Endothelial cell of umbilical vein (primary cell): Measurements from ENCODE around the gene IGBP1. TPM values are rescaled to one million over a fixed set of nuclear protein-coding genes. Genes with fewer than 3 reads are reported as not detected.

Experiments used
- BruUV-seq: library from RNA; stranded (reverse); fragments of 400-500 nt; replicated peaks from 2 replicates; lab custom pipeline; 2021; lab: Mats Ljungman, UMichigan
- CTCF ChIA-PET: fragments of 300-600, 350-600 bp; sonication (Branson Sonifier 250); formaldehyde crosslinking; loops from one replicate; lab custom pipeline; 2021; ENCODE audit warnings: antibody characterized with exemption, inconsistent platforms; lab: Charles Lee
- POLR2A ChIA-PET: fragments of 300-600, 350-600 bp; sonication (Branson Sonifier 250); formaldehyde crosslinking; loops from one replicate; lab custom pipeline; 2021; ENCODE audit warnings: antibody characterized with exemption, inconsistent platforms; lab: Charles Lee
- DNase-seq: peaks from one replicate; pipeline ENCODE4 v3.0.0-alpha.2; 2011; ENCODE audit warnings: low read depth, low spot score
- FAIRE-seq: peaks from 2 replicates; lab custom pipeline; 2011; peaks lifted over from hg19 to GRCh38; lab: Jason Lieb, UNC
- H2AFZ ChIP-seq: 2 replicates; pipeline ENCODE4 v1.6.0; 2012; ENCODE audit warnings: low read depth, low read length, control low read depth, inconsistent platforms
- H3K27ac ChIP-seq: 2 replicates; pipeline ENCODE4 v1.5.1; 2011; ENCODE audit warnings: low read depth, mild to moderate bottlenecking, control low read depth, low read length, moderate library complexity; ENCODE audit not compliant: insufficient read depth
- H3K27me3 ChIP-seq, 2 experiments: 2 replicates each; pipeline versions ENCODE4 v1.6.0 to v1.6.1; 2011; ENCODE audit warnings: low read length in 2 of 2, mixed read lengths in 1 of 2; ENCODE audit not compliant: control insufficient read depth in 2 of 2, insufficient read depth in 2 of 2
- H3K36me3 ChIP-seq, 2 experiments: 2 replicates in 1 of 2; 3 replicates in 1 of 2; pipeline ENCODE4 v1.5.1; 2011; ENCODE audit warnings: low read length in 2 of 2, mild to moderate bottlenecking in 1 of 2, moderate library complexity in 1 of 2; ENCODE audit not compliant: control insufficient read depth in 2 of 2, insufficient read depth in 2 of 2; ENCODE audit errors: extremely low read depth in 1 of 2
- H3K4me1 ChIP-seq: 3 replicates; pipeline ENCODE4 v1.5.1; 2011; ENCODE audit warnings: mild to moderate bottlenecking, low read length; ENCODE audit not compliant: control insufficient read depth, insufficient read depth; ENCODE audit errors: extremely low read depth
- H3K4me2 ChIP-seq: 2 replicates; pipeline ENCODE4 v1.6.1; 2011; ENCODE audit warnings: low read length, control low read depth, mixed read lengths; ENCODE audit not compliant: insufficient read depth
- H3K4me3 ChIP-seq, 3 experiments: fragments of 200-600 bp in 1 of 3; sonication (generic), shearing (Covaris generic) in 1 of 3; replicated peaks in 1 of 3; 2 replicates each; pipeline ENCODE4 v1.5.1; 2011 to 2016; ENCODE audit warnings: control low read depth in 3 of 3, low read length in 3 of 3, mild to moderate bottlenecking in 2 of 3, inconsistent platforms in 1 of 3, low read depth in 1 of 3, moderate library complexity in 1 of 3; ENCODE audit not compliant: insufficient read depth in 1 of 3
- H3K79me2 ChIP-seq: 2 replicates; pipeline ENCODE4 v1.6.0; 2012; ENCODE audit warnings: low read length, inconsistent platforms; ENCODE audit not compliant: control insufficient read depth, insufficient read depth
- H3K9ac ChIP-seq: replicated peaks from 2 replicates; pipeline ENCODE3; 2011; ENCODE audit warnings: low read length, control low read depth; ENCODE audit not compliant: insufficient read depth; ENCODE audit errors: extremely low read depth
- H3K9me1 ChIP-seq: replicated peaks from 3 replicates; pipeline ENCODE4 v1.6.0; 2011; ENCODE audit warnings: mild to moderate bottlenecking, low read length; ENCODE audit not compliant: control insufficient read depth, insufficient read depth; ENCODE audit errors: extremely low read depth
- H3K9me3 ChIP-seq: replicated peaks from 2 replicates; pipeline ENCODE4 v1.5.1; 2012; ENCODE audit warnings: low read length, inconsistent platforms; ENCODE audit not compliant: control insufficient read depth, insufficient read depth
- H4K20me1 ChIP-seq: replicated peaks from 2 replicates; pipeline ENCODE3; 2011; ENCODE audit warnings: mild to moderate bottlenecking, low read length; ENCODE audit not compliant: control insufficient read depth, insufficient read depth; ENCODE audit errors: extremely low read depth
- CTCF ChIP-seq, 2 donors: IDR thresholded peaks; 1 replicate in 1 of 2; 2 replicates in 1 of 2; pipeline ENCODE4 v1.5.1; 2011; ENCODE audit warnings: low read length in 2 of 2, mild to moderate bottlenecking in 2 of 2, moderate library complexity in 2 of 2, control low read depth in 1 of 2, inconsistent platforms in 1 of 2, low read depth in 1 of 2; ENCODE audit not compliant: insufficient read depth in 1 of 2; ENCODE audit errors: extremely low read depth in 1 of 2
- EZH2 ChIP-seq: IDR thresholded peaks from 2 replicates; pipeline ENCODE4 v1.6.1; 2012; ENCODE audit warnings: borderline replicate concordance, low read depth, mild to moderate bottlenecking, moderate library complexity, low read length, inconsistent platforms; ENCODE audit not compliant: severe bottlenecking
- FOS ChIP-seq: IDR thresholded peaks from 2 replicates; pipeline ENCODE4 v1.6.1; 2011; ENCODE audit warnings: mild to moderate bottlenecking, low read length, moderate library complexity, borderline replicate concordance; ENCODE audit not compliant: insufficient read depth
- GATA2 ChIP-seq: IDR thresholded peaks from 2 replicates; pipeline ENCODE4 v1.7.0; 2011; ENCODE audit warnings: low read depth, mild to moderate bottlenecking, moderate library complexity, mixed read lengths, low read length; ENCODE audit not compliant: insufficient read length, insufficient read depth
- JUN ChIP-seq: IDR thresholded peaks from 2 replicates; pipeline ENCODE4 v1.6.1; 2011; ENCODE audit warnings: borderline replicate concordance, low read depth; ENCODE audit not compliant: insufficient read length, insufficient read depth
- MAX ChIP-seq: IDR thresholded peaks from 2 replicates; pipeline ENCODE4 v1.6.1; 2011; ENCODE audit not compliant: insufficient read depth, insufficient read length
- MYC ChIP-seq: IDR thresholded peaks from one replicate; pipeline ENCODE4 v1.6.1; 2011; ENCODE audit warnings: mild to moderate bottlenecking, low read depth, low read length
- POLR2A ChIP-seq: IDR thresholded peaks from 2 replicates; pipeline ENCODE4 v1.6.1; 2012; ENCODE audit warnings: low read depth, mild to moderate bottlenecking, control low read depth, low read length
- POLR2AphosphoS5 ChIP-seq: IDR thresholded peaks from 2 replicates; pipeline ENCODE4 v1.6.1; 2012; ENCODE audit warnings: low read depth, mild to moderate bottlenecking, control low read depth, low read length, moderate library complexity; ENCODE audit not compliant: insufficient read depth
- dilution Hi-C: fragments of 300-500 bp; cut with MboI; formaldehyde crosslinking; loops from one replicate; pipeline ENCODE4 v1.15.0; 2019; ENCODE audit warnings: low sequenced_read_pairs; ENCODE audit not compliant: extremely low pct_ligation_motif_present
- intact Hi-C: fragments of 100-400 bp; cut with micrococcal nuclease; formaldehyde crosslinking; loops from one replicate; pipeline ENCODE4 v1.10.0; 2022
- polyA plus RNA-seq, 4 experiments: library from polyadenylated mRNA; depleted of rRNA in 3 of 4; stranded (reverse) in 3 of 4; unstranded in 1 of 4; fragments of >200 nt; gene quantifications; 2 replicates each; pipeline versions ENCODE4 v1.2.1 to v1.2.3, GENCODE V29; 2011 to 2012; ENCODE audit warnings: missing spikeins in 1 of 4
- total RNA-seq: library from RNA; stranded (reverse); gene quantifications from 2 replicates; pipeline ENCODE4 v1.2.3, GENCODE V29; 2021

The IGBP1 gene
- total and polyA plus RNA-seq, 2 donors (not counting 3 experiments of a cell fraction or from before 2014, with no cell fraction given), result 38.1 to 39.5 TPM

- Histone ChIP-seq H3K27me3 (no peaks in the 10 kb centered on the region), H3K4me2 (no peak overlapping the region), H3K79me2 (peaks cover 13% of the 10 kb centered on the region), H4K20me1 (no peaks in the 10 kb centered on the region), H3K36me3 (peaks cover 0 to 3% of the 10 kb centered on the region in 2 experiments), H3K9me1 (no peaks in the 10 kb centered on the region), H3K9me3 (no peaks in the 10 kb centered on the region), H3K4me1 (peaks cover 11% of the 10 kb centered on the region), H3K4me3 (no peak overlapping the region), H3K27ac (no peak overlapping the region), H3K9ac (no peak overlapping the region), H2AFZ (no peak overlapping the region)
- no peak for FAIRE-seq
- dilution Hi-C loops (no loop called here), intact Hi-C loops (no loop called here)
- DNase-seq, result no peak
- TF ChIP-seq POLR2AphosphoS5, result no peak
- TF ChIP-seq EZH2, result no peak
- no peak for TF ChIP-seq MYC
- no peak for TF ChIP-seq GATA2
- TF ChIP-seq POLR2A, result no peak
- TF ChIP-seq JUN, result no peak
- TF ChIP-seq MAX, result no peak
- no peak for TF ChIP-seq CTCF (IDR thresholded peaks at IDR 0.05; ENCODE audit: extremely low read depth in 1 of 2, insufficient read depth in 1 of 2, low read depth in 1 of 2, low read length in 2 of 2)
- no peak for TF ChIP-seq FOS
- BruUV-seq, result no TSS peak
- ChIA-PET POLR2A (no interaction called here), CTCF (no interaction called here)
Observed at GRCh38 chrX:70138622-70139021, 5.4 kb downstream of the IGBP1 start.
